PC-9 (cell line): Measurements from ENCODE around the gene ADORA1. TPM values are rescaled to one million over a fixed set of nuclear protein-coding genes. Genes with fewer than 3 reads are reported as not detected.

Experiments
- BruUV-seq: library from RNA; stranded (reverse); fragments of 400-500 nt; replicated peaks from 2 replicates; lab custom pipeline; 2021; lab: Mats Ljungman, UMichigan
- CTCF ChIA-PET: fragments of 300-600 bp; sonication (Branson Sonifier 250); formaldehyde crosslinking; loops from one replicate; lab custom pipeline; 2022; ENCODE audit warnings: antibody characterized with exemption; lab: Charles Lee
- POLR2A ChIA-PET: fragments of 300-600 bp; sonication (Branson Sonifier 250); formaldehyde crosslinking; loops from one replicate; lab custom pipeline; 2022; ENCODE audit warnings: antibody characterized with exemption; ENCODE audit not compliant: unreplicated experiment; lab: Charles Lee
- DNase-seq, 2 experiments: peaks; one replicate each; pipeline versions ENCODE4 v3.0.0 to v3.0.0-alpha.2; 2015 to 2022; ENCODE audit warnings: mixed read lengths in 1 of 2
- H2AFZ ChIP-seq: fragments of 200-600 bp; sonication (generic); 2 replicates; pipeline ENCODE4 v1.8.1; 2017; ENCODE audit warnings: antibody characterized with exemption
- H3F3A ChIP-seq: fragments of 200-600 bp; sonication (generic); 2 replicates; pipeline ENCODE4 v1.8.1; 2017; ENCODE audit warnings: antibody characterized with exemption, mild to moderate bottlenecking, low read depth; ENCODE audit not compliant: insufficient read depth
- H3K27ac ChIP-seq: fragments of 200-600 bp; sonication (generic); 2 replicates; pipeline ENCODE4 v1.6.1; 2016; ENCODE audit warnings: mixed run types
- H3K27me3 ChIP-seq: fragments of 200-600 bp; sonication (generic); 2 replicates; pipeline ENCODE4 v1.6.1; 2016; ENCODE audit warnings: low read depth, mixed run types; ENCODE audit not compliant: insufficient read depth
- H3K36me3 ChIP-seq: fragments of 200-600 bp; sonication (generic); 2 replicates; pipeline ENCODE4 v1.6.1; 2016; ENCODE audit warnings: low read depth, mixed run types
- H3K4me1 ChIP-seq: fragments of 200-600 bp; sonication (generic); replicated peaks from 2 replicates; pipeline ENCODE4 v1.6.1; 2016; ENCODE audit warnings: mixed run types; ENCODE audit not compliant: insufficient read depth
- H3K4me2 ChIP-seq: fragments of 200-600 bp; sonication (generic); 2 replicates; pipeline ENCODE4 v1.6.1; 2017; ENCODE audit warnings: mixed run types
- H3K4me3 ChIP-seq: fragments of 200-600 bp; sonication (generic); 2 replicates; pipeline ENCODE4 v1.6.1; 2016; ENCODE audit warnings: mixed run types
- H3K79me2 ChIP-seq: fragments of 200-600 bp; sonication (generic); 2 replicates; pipeline ENCODE4 v1.6.1; 2017; ENCODE audit warnings: low read depth, mixed run types
- H3K9me2 ChIP-seq: fragments of 200-600 bp; sonication (generic); 2 replicates; pipeline ENCODE4 v1.8.1; 2017; ENCODE audit warnings: mild to moderate bottlenecking; ENCODE audit not compliant: insufficient read depth
- H3K9me3 ChIP-seq: fragments of 200-600 bp; sonication (generic); 2 replicates; pipeline ENCODE4 v1.8.1; 2016; ENCODE audit warnings: low read depth; ENCODE audit not compliant: insufficient read depth
- H4K20me1 ChIP-seq: fragments of 200-600 bp; sonication (generic); 2 replicates; pipeline ENCODE4 v1.8.1; 2017; ENCODE audit not compliant: insufficient read depth
- CTCF ChIP-seq: fragments of 200-600 bp; sonication (generic); conservative IDR thresholded peaks from 2 replicates; pipeline ENCODE4 v1.6.1; 2017; ENCODE audit warnings: mixed run types, antibody characterized with exemption, mild to moderate bottlenecking, moderate library complexity
- EZH2 ChIP-seq: fragments of 200-600 bp; sonication (generic); IDR thresholded peaks from 2 replicates; pipeline ENCODE4 v1.8.0; 2017; ENCODE audit warnings: antibody characterized with exemption, low read depth
- intact Hi-C: fragments of 100-400 bp; cut with micrococcal nuclease; formaldehyde crosslinking; loops from one replicate; pipeline ENCODE4 v1.10.0; 2022; ENCODE audit not compliant: unreplicated experiment
- total RNA-seq: library from RNA; stranded (reverse); gene quantifications from 2 replicates; pipeline ENCODE4 v1.2.3, GENCODE V29; 2021

Gene ADORA1
- total RNA-seq, 1 experiment from 2014 or later: 8.3 TPM

- 0 out of 2 replicates have a peak, but pooled peaks cover 3% of the 10 kb centered on the region for H3K4me1 ChIP-seq
- no peak overlapping the region for H3K27ac ChIP-seq
- no peak for DNase-seq
- H3K4me3 ChIP-seq: no peak overlapping the region
- H3K9me2 ChIP-seq: no peaks in the 10 kb centered on the region
- no TSS peak for BruUV-seq
- intact Hi-C loops: no loop called here
- ChIA-PET POLR2A (no interaction called here), CTCF (no interaction called here)
- no peak overlapping the region for H2AFZ ChIP-seq
- no peaks in the 10 kb centered on the region for H3K27me3 ChIP-seq
- H3F3A ChIP-seq: no peaks in the 10 kb centered on the region
- no peak for TF ChIP-seq EZH2
- no peak for TF ChIP-seq CTCF
- H3K4me2 ChIP-seq: no peak overlapping the region
- no peaks in the 10 kb centered on the region for H3K9me3 ChIP-seq
- no peaks in the 10 kb centered on the region for H3K36me3 ChIP-seq
- no peaks in the 10 kb centered on the region for H3K79me2 ChIP-seq
- H4K20me1 ChIP-seq: no peaks in the 10 kb centered on the region
These were observed 77.2 kb downstream of the ADORA1 start for GRCh38 chr1:203204756-203205155.

- POLR2A ChIA-PET: interaction anchor here (0.6 kb wide), 1 partner anchor 100 kb away, joined by 3 read pairs; no protein-coding TSS in a partner anchor
- Histone ChIP-seq H3F3A (no peaks in the 10 kb centered on the region), H3K9me3 (no peaks in the 10 kb centered on the region), H3K79me2 (no peaks in the 10 kb centered on the region), H3K9me2 (no peaks in the 10 kb centered on the region), H4K20me1 (no peaks in the 10 kb centered on the region), H3K4me1 (0 out of 2 replicates have a peak, but pooled peaks cover 3% of the 10 kb centered on the region), H3K27me3 (no peaks in the 10 kb centered on the region), H3K4me2 (no peak overlapping the region), H2AFZ (no peak overlapping the region), H3K4me3 (no peak overlapping the region), H3K36me3 (no peaks in the 10 kb centered on the region), H3K27ac (no peak overlapping the region)
- intact Hi-C loops: no loop called here
- DNase-seq: no peak
- no peak for TF ChIP-seq EZH2
- TF ChIP-seq CTCF: no peak
- BruUV-seq: no TSS peak
- CTCF ChIA-PET: no interaction called here
These were observed 78.7 kb downstream of the ADORA1 start for GRCh38 chr1:203206129-203206687.

GRCh38 chr1:203207751-203208150, 80.2 kb downstream of the ADORA1 start:
- Histone ChIP-seq H3K79me2 (no peaks in the 10 kb centered on the region), H3K36me3 (no peaks in the 10 kb centered on the region), H3K9me3 (no peaks in the 10 kb centered on the region), H3K4me2 (no peak overlapping the region), H4K20me1 (no peaks in the 10 kb centered on the region), H3K4me3 (no peak overlapping the region), H3K4me1 (0 out of 2 replicates have a peak, but pooled peaks cover 2% of the 10 kb centered on the region), H3F3A (no peaks in the 10 kb centered on the region), H2AFZ (no peak overlapping the region), H3K9me2 (no peaks in the 10 kb centered on the region), H3K27me3 (no peaks in the 10 kb centered on the region), H3K27ac (no peak overlapping the region)
- DNase-seq: no peak
- POLR2A ChIA-PET: no interaction called here
- CTCF ChIA-PET: no interaction called here
- intact Hi-C loops: no loop called here
- no peak for TF ChIP-seq CTCF
- TF ChIP-seq EZH2: no peak
- BruUV-seq: no TSS peak
